Glutamatergic neuron (in vitro differentiated cells): ENCODE results near the gene CD83. TPM values are rescaled to one million over a fixed set of nuclear protein-coding genes. Genes with fewer than 3 reads are reported as not detected.

ENCODE experiments used
- DNase-seq: peaks from one replicate; pipeline ENCODE4 v3.0.0; 2022
- H3K27ac Mint-ChIP-seq: one replicate; pipeline ENCODE4 v1.8.0; 2020; ENCODE audit warnings: mild to moderate bottlenecking, mixed read lengths, inconsistent platforms; ENCODE audit not compliant: unreplicated experiment
- H3K27me3 Mint-ChIP-seq: one replicate; pipeline ENCODE4 v1.8.0; 2020; ENCODE audit warnings: mild to moderate bottlenecking, moderate library complexity, mixed read lengths, inconsistent platforms; ENCODE audit not compliant: unreplicated experiment
- H3K36me3 Mint-ChIP-seq: one replicate; pipeline ENCODE4 v1.8.0; 2020; ENCODE audit warnings: mild to moderate bottlenecking, mixed read lengths, inconsistent platforms; ENCODE audit not compliant: unreplicated experiment
- H3K4me1 Mint-ChIP-seq: one replicate; pipeline ENCODE4 v1.8.0; 2020; ENCODE audit warnings: mild to moderate bottlenecking, low read depth, mixed read lengths, inconsistent platforms; ENCODE audit not compliant: unreplicated experiment
- H3K4me3 Mint-ChIP-seq: one replicate; pipeline ENCODE4 v1.8.0; 2020; ENCODE audit warnings: mild to moderate bottlenecking, mixed read lengths, inconsistent platforms; ENCODE audit not compliant: unreplicated experiment
- H3K9me3 Mint-ChIP-seq: one replicate; pipeline ENCODE4 v1.8.0; 2020; ENCODE audit warnings: mild to moderate bottlenecking, moderate library complexity, mixed read lengths, inconsistent platforms; ENCODE audit not compliant: unreplicated experiment
- total RNA-seq: library from RNA; stranded (reverse); fragmentation: NEBNext Ultra II Directional; extraction: Animal tissue kit (Norgen Biotek cat#: 25700); gene quantifications from one replicate; pipeline ENCODE4 v1.2.1, GENCODE V29; 2021; ENCODE audit not compliant: unreplicated experiment
- TF ChIP-seq, protein P1 (sequence below): fragments of 200-600 bp; sonication (generic); IDR thresholded peaks from one replicate; pipeline ENCODE4 v1.5.0; 2021; ENCODE audit not compliant: partially characterized antibody, unreplicated experiment

CD83 gene
- total RNA-seq, 1 donor from 2014 or later, result 0.34 TPM

DNA sequence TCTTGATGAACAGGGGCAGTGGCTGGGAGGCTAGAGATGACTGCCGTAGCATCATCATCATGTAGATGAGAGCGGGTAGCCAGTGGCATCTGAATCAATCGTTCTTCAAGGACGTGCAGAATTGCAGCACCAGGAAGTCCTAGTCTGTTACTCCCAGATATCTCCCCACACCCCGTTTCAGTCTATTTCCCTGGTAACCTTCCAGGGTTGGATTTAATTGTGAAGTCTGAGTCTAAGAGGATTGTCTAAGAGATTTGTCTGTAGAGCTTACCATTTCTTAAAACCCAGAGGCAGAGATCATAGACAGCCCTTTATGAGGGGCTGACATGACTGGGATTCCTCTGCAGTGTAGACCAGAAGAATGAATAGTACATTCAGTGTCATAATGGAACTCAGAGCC lies 16.6 kb upstream of the CD83 start:
- Mint-ChIP-seq H3K27me3 (no peaks in the 10 kb centered on the region), H3K27ac (no peak overlapping the region), H3K36me3 (no peaks in the 10 kb centered on the region), H3K9me3 (peaks cover 2% of the 10 kb centered on the region), H3K4me3 (no peak overlapping the region), H3K4me1 (no peaks in the 10 kb centered on the region)
- no peak for DNase-seq
- TF ChIP-seq, protein P1, sequence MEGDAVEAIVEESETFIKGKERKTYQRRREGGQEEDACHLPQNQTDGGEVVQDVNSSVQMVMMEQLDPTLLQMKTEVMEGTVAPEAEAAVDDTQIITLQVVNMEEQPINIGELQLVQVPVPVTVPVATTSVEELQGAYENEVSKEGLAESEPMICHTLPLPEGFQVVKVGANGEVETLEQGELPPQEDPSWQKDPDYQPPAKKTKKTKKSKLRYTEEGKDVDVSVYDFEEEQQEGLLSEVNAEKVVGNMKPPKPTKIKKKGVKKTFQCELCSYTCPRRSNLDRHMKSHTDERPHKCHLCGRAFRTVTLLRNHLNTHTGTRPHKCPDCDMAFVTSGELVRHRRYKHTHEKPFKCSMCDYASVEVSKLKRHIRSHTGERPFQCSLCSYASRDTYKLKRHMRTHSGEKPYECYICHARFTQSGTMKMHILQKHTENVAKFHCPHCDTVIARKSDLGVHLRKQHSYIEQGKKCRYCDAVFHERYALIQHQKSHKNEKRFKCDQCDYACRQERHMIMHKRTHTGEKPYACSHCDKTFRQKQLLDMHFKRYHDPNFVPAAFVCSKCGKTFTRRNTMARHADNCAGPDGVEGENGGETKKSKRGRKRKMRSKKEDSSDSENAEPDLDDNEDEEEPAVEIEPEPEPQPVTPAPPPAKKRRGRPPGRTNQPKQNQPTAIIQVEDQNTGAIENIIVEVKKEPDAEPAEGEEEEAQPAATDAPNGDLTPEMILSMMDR, result no peak

DNA sequence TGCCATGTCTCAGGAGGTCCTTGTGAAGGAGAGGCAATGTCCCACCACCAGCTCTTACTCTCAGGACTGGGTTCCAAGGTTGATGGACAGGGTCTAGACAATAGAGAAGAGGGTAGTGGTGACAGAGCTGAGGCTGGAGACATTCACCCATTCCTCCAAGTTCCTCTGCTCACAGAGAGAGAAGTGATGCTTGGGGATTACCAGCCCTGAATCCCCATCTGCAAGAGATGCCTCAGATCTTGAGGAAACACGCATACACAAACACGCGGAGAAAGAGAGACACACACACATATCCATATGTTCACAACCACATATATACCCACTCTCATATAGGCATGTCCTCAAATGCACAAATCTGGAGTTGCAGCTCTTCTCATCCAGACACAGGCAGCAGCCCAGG lies 15.2 kb upstream of the CD83 start:
- peaks cover 2% of the 10 kb centered on the region for H3K9me3 Mint-ChIP-seq
- H3K4me1 Mint-ChIP-seq, result no peaks in the 10 kb centered on the region
- no peak for DNase-seq
- peaks cover 6% of the 10 kb centered on the region for H3K36me3 Mint-ChIP-seq
- no peaks in the 10 kb centered on the region for H3K27me3 Mint-ChIP-seq
- no peak overlapping the region for H3K4me3 Mint-ChIP-seq
- TF ChIP-seq, protein P1, result no peak
- H3K27ac Mint-ChIP-seq, result no peak overlapping the region

DNA sequence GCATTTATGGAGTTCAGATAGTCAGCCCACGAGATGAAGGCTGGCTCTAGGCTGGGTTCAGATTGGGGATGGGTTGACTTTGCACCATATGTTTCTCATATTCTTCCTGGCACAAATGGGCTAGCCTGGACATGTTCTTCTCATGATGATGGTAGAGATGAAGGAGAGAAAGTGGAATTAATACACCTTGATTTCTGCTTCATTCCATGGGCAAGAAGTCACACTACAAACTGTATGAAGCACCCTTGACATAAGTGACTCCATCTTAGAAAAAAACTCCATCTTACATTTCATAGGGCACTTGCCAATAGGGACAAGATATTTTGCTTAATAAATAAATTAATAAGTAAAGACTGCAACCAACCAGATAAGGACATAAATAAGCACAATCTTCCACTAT lies 12.0 kb upstream of the CD83 start:
- TF ChIP-seq, protein P1, result no peak
- no peak overlapping the region for H3K27ac Mint-ChIP-seq
- H3K27me3 Mint-ChIP-seq, result no peaks in the 10 kb centered on the region
- peaks cover 2% of the 10 kb centered on the region for H3K9me3 Mint-ChIP-seq
- H3K36me3 Mint-ChIP-seq, result peaks cover 11% of the 10 kb centered on the region
- H3K4me1 Mint-ChIP-seq, result no peaks in the 10 kb centered on the region
- no peak for DNase-seq
- no peak overlapping the region for H3K4me3 Mint-ChIP-seq

DNA sequence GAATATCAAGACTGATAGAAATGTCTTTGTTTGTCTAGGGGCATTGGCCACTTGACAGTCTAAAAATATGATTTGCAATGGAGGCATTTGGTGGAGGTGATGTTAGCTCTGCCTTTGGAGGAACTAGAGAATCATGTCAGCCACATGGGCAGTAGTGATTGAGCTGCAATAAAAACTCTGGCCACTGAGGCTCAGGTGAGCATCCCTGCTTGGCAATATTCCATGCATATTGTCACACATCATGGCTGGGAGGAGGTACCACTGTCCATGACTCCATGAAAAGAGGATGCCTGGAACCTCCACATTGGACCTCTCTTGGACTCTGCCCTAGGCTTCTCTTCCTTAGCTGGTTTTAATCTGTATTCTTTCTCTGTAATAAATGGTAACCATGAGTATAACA lies 10.6 kb upstream of the CD83 start:
- TF ChIP-seq, protein P1, result no peak
- Mint-ChIP-seq H3K9me3 (peaks cover 2% of the 10 kb centered on the region), H3K4me1 (no peaks in the 10 kb centered on the region), H3K36me3 (peaks cover 11% of the 10 kb centered on the region), H3K4me3 (no peak overlapping the region), H3K27me3 (no peaks in the 10 kb centered on the region), H3K27ac (no peak overlapping the region)
- DNase-seq, result no peak

DNA sequence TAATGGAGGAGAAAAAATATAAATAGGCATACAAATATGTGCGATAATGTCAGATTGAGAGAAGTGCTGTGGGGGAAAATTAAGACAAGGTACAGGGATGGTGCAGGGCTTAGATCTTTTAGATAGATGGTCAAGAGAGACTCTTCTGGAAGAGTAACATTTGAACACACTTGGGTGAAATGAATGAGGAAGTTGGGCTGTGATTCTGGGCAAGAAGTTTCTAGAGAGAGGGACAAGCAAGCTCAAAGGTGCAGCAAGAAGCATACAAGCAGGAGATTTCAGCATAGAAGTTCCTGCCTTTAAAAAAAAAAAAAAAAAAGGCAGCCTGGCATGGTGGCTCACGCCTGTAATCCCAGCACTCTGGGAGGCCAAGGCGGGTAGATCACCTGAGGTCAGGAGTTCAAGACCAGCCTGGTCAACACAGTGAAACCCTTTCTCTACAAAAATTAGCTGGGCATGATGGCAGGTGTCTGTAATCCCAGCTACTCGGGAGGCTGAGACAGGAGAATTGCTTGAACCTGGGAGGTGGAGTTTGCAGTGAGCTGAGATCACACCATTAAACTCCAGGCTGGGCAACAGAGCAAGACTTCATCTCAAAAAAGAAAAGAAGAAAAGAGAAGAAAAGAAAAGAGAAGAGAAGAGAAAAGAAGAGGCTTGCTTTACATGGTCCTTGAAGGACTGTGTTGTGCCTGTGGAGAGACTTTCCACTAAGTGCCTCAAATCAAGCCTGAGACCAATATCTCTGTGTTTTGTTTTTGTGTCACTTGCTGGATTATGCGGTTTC lies 9.7 kb upstream of the CD83 start:
- Mint-ChIP-seq H3K4me3 (no peak overlapping the region), H3K9me3 (peaks cover 2% of the 10 kb centered on the region), H3K27me3 (no peaks in the 10 kb centered on the region), H3K36me3 (peaks cover 11% of the 10 kb centered on the region), H3K4me1 (no peaks in the 10 kb centered on the region), H3K27ac (peak overlapping the region; percentile 28)
- no peak for DNase-seq
- TF ChIP-seq, protein P1, result no peak
